GM12878 (cell line): Measurements from ENCODE around the gene PTPRJ. TPM values are rescaled to one million over a fixed set of nuclear protein-coding genes. Genes with fewer than 3 reads are reported as not detected.

Experiments used
- ATAC-seq: fragments of 200-7000 bp; cut with Tn5 transposase; 3 replicates; pipeline ENCODE4 v1.9.1; 2020; ENCODE audit warnings: mild to moderate bottlenecking, moderate library complexity
- BruUV-seq: library from RNA; stranded (reverse); fragments of 400-500 nt; replicated peaks from 2 replicates; lab custom pipeline; 2021; lab: Mats Ljungman, UMichigan
- CTCF ChIA-PET: fragments of 300-600 bp; sonication (Branson Sonifier 250); formaldehyde crosslinking; extraction: SDS; loops from one replicate; lab custom pipeline; 2021; ENCODE audit warnings: inconsistent platforms; lab: Yijun Ruan, JAX
- POLR2A ChIA-PET: fragments of 350-600 bp; formaldehyde crosslinking; extraction: SDS; loops from one replicate; lab custom pipeline; 2021; ENCODE audit warnings: inconsistent platforms; lab: Charles Lee
- RAD21 ChIA-PET: fragments of 300-600 bp; sonication (Branson Sonifier 250); formaldehyde crosslinking; loops from one replicate; lab custom pipeline; 2023; ENCODE audit warnings: antibody characterized with exemption; ENCODE audit not compliant: unreplicated experiment; lab: Charles Lee
- SMC1A ChIA-PET: fragments of 300-600 bp; sonication (Branson Sonifier 250); formaldehyde crosslinking; loops from one replicate; lab custom pipeline; 2023; ENCODE audit not compliant: unreplicated experiment, uncharacterized antibody; lab: Charles Lee
- DNase-seq: peaks from one replicate; pipeline ENCODE4 v3.0.0-alpha.2; 2011; ENCODE audit warnings: low read depth, low spot score
- FAIRE-seq: peaks from 3 replicates; lab custom pipeline; 2011; peaks lifted over from hg19 to GRCh38; lab: Jason Lieb, UNC
- H2AFZ ChIP-seq: 2 replicates; pipeline ENCODE4 v1.6.0; 2011; ENCODE audit warnings: low read depth, low read length, control low read depth; ENCODE audit not compliant: control insufficient read depth
- H3K27ac ChIP-seq: 2 replicates; pipeline ENCODE4 v1.5.1; 2011; ENCODE audit warnings: control low read depth; ENCODE audit not compliant: control insufficient read depth, insufficient read depth
- H3K27me3 ChIP-seq, 2 experiments: replicated peaks in 1 of 2; 2 replicates each; pipeline versions ENCODE4 v1.6.0 to v1.6.1; 2011; ENCODE audit warnings: low read length in 1 of 2; ENCODE audit not compliant: control insufficient read depth in 2 of 2, insufficient read depth in 2 of 2
- H3K36me3 ChIP-seq, 2 experiments: 2 replicates each; pipeline ENCODE4 v1.5.1; 2011; ENCODE audit warnings: low read length in 1 of 2; ENCODE audit not compliant: control insufficient read depth in 2 of 2, insufficient read depth in 2 of 2
- H3K4me1 ChIP-seq: 2 replicates; pipeline ENCODE4 v1.6.1; 2011; ENCODE audit warnings: mild to moderate bottlenecking, low read length, moderate library complexity, mixed read lengths; ENCODE audit not compliant: control insufficient read depth, insufficient read depth
- H3K4me2 ChIP-seq: 2 replicates; pipeline ENCODE4 v1.6.0; 2011; ENCODE audit warnings: control low read depth; ENCODE audit not compliant: control insufficient read depth, insufficient read depth
- H3K4me3 ChIP-seq: fragments of 200-600 bp; sonication (generic); 2 replicates; pipeline ENCODE4 v1.5.1; 2016
- H3K79me2 ChIP-seq: 2 replicates; pipeline ENCODE4 v1.6.0; 2011; ENCODE audit warnings: low read length; ENCODE audit not compliant: control insufficient read depth, insufficient read depth
- H3K9ac ChIP-seq: 2 replicates; pipeline ENCODE4 v1.8.0; 2011; ENCODE audit warnings: low read length, control low read depth, mixed read lengths; ENCODE audit not compliant: control insufficient read depth, insufficient read depth
- H3K9me3 ChIP-seq: replicated peaks from 3 replicates; pipeline ENCODE4 v1.5.1; 2011; ENCODE audit warnings: mild to moderate bottlenecking, low read length; ENCODE audit not compliant: control insufficient read depth, insufficient read depth
- H4K20me1 ChIP-seq: 2 replicates; pipeline ENCODE4 v1.6.0; 2011; ENCODE audit not compliant: control insufficient read depth, insufficient read depth
- CREB1 ChIP-seq: IDR thresholded peaks from 2 replicates; pipeline ENCODE4 v1.6.1; 2012; ENCODE audit warnings: low read depth, mild to moderate bottlenecking, inconsistent platforms
- CREM ChIP-seq: IDR thresholded peaks from 2 replicates; pipeline ENCODE4 v1.6.1; 2014; ENCODE audit warnings: antibody characterized with exemption, low read depth
- E4F1 ChIP-seq: fragments of 450-650 bp; IDR thresholded peaks from 2 replicates; pipeline ENCODE4 v1.6.1; 2018; ENCODE audit warnings: borderline replicate concordance, mild to moderate bottlenecking; ENCODE audit not compliant: partially characterized antibody
- FOXK2 ChIP-seq: fragments of 450-650 bp; IDR thresholded peaks from 2 replicates; pipeline ENCODE4 v1.6.1; 2017; ENCODE audit warnings: mild to moderate bottlenecking, moderate library complexity
- HDGF ChIP-seq: fragments of 450-650 bp; IDR thresholded peaks from 2 replicates; pipeline ENCODE4 v1.6.1; 2016; ENCODE audit warnings: antibody characterized with exemption
- MXI1 ChIP-seq: fragments of 150-350 bp; IDR thresholded peaks from 2 replicates; pipeline ENCODE4 v1.6.1; 2011; ENCODE audit warnings: low read depth, mild to moderate bottlenecking, inconsistent platforms, low read length, improper control_type of control experiment
- SPI1 ChIP-seq: IDR thresholded peaks from 2 replicates; pipeline ENCODE4 v1.6.1; 2011; ENCODE audit warnings: low read depth, mild to moderate bottlenecking, low read length, moderate library complexity, borderline replicate concordance; ENCODE audit not compliant: insufficient read depth
- WGBS: methylation state at CpG from one replicate; pipeline ENCODE4 v1.1.6; 2016; ENCODE audit warnings: low lambda C conversion rate; ENCODE audit not compliant: insufficient replicate concordance, insufficient coverage; ENCODE audit errors: missing lambda C conversion rate; 5-methylcytosine and 5-hydroxymethylcytosine counted together
- in situ Hi-C: fragments of 300-500 bp; cut with MboI; formaldehyde crosslinking; loops from 9 replicates; pipeline ENCODE4 v1.14.3; 2018; ENCODE audit warnings: mixed read lengths
- intact Hi-C: fragments of 100-400 bp; cut with micrococcal nuclease; formaldehyde crosslinking; loops from one replicate; pipeline ENCODE4 v1.14.2; 2022; ENCODE audit not compliant: unreplicated experiment
- polyA plus RNA-seq, 11 experiments: library from polyadenylated mRNA; depleted of rRNA in 4 of 11; unstranded in 6 of 11; stranded (reverse) in 5 of 11; fragments of >200 nt; fragmentation: Nextera tagmentation in 4 of 11; fragmentation: Illumina TruSeq in 1 of 11; extraction: Ambion mirVana in 4 of 11; extraction: Trizol in 1 of 11; gene quantifications; 1 replicate in 1 of 11; 2 replicates in 10 of 11; pipeline versions ENCODE4 v1.2.1 to v1.2.3, GENCODE V29; 2011 to 2016; ENCODE audit warnings: inconsistent platforms in 2 of 11, missing spikeins in 2 of 11, low read depth in 1 of 11
- total RNA-seq, 4 experiments: library from RNA; depleted of rRNA in 3 of 4; stranded (reverse); fragments of >200 nt in 3 of 4; fragmentation: Illumina TruSeq in 1 of 4; extraction: Trizol in 1 of 4; gene quantifications; 2 replicates each; pipeline versions ENCODE4 v1.2.1 to v1.2.3, GENCODE V29; 2013 to 2021

PTPRJ gene
- total and polyA plus RNA-seq, 10 of the 15 experiments (the other 5 are each of a cell fraction or from before 2014, with no cell fraction given), result 0.22 to 22.4 (median 7.4) TPM

- 0 out of 4 replicates have a peak, but pooled peaks cover 0 to 6% of the 10 kb centered on the region in 2 experiments for H3K36me3 ChIP-seq
- no peaks in the 10 kb centered on the region for H3K9me3 ChIP-seq
- intact Hi-C loops, result loop anchor here (5.0 kb wide), 2 partner anchors 101 to 126 kb away; partner anchors contain the start of gene PTPRJ
- peak overlapping the region; percentile 57 for H3K27ac ChIP-seq
- no peak overlapping the region for H3K4me3 ChIP-seq
- H3K9ac ChIP-seq, result no peak overlapping the region
- peak overlapping the region; percentile 50 for H3K4me2 ChIP-seq
- no peak overlapping the region for H2AFZ ChIP-seq
- peaks cover 52% of the 10 kb centered on the region for H3K4me1 ChIP-seq
- no peaks in the 10 kb centered on the region; the same call in 1 of the 2 replicates for H4K20me1 ChIP-seq
- H3K79me2 ChIP-seq, result peaks cover 5% of the 10 kb centered on the region
- BruUV-seq, result no TSS peak
- POLR2A ChIA-PET, result interaction anchor here (0.9 to 1.8 kb wide), 3 partner anchors 103 to 176 kb away, joined by 3 to 8 read pairs (median 3); no protein-coding TSS in a partner anchor
- ATAC-seq, result no peak
- in situ Hi-C loops, result loop anchor here (5.0 to 10.0 kb wide), 3 partner anchors 116 to 261 kb away; partner anchors contain the start of gene NUP160
- FAIRE-seq, result no peak
- TF ChIP-seq CREB1 (no peak), E4F1 (no peak), HDGF (0 out of 2 replicates have a peak, but pooled peaks have one; percentile 29), CREM (no peak), MXI1 (no peak), FOXK2 (no peak), SPI1 (0 out of 2 replicates have a peak, but pooled peaks have one; percentile 2)
- H3K27me3 ChIP-seq, result no peaks in the 10 kb centered on the region
- 75% methylated on average over 11 of the region's 11 CpGs for WGBS
- CTCF ChIA-PET, result interaction anchor here (0.5 to 10.9 kb wide), 38 partner anchors 20 to 496 kb away, joined by 3 to 244 read pairs (median 4); no protein-coding TSS in a partner anchor
- RAD21 ChIA-PET, result interaction anchor here (0.7 to 8.2 kb wide), 27 partner anchors 21 to 259 kb away, joined by 3 to 171 read pairs (median 5); no protein-coding TSS in a partner anchor
- no peak for DNase-seq
- SMC1A ChIA-PET, result interaction anchor here (0.6 to 11.3 kb wide), 35 partner anchors 11 to 737 kb away, joined by 3 to 234 read pairs (median 5); partner anchors contain the start of gene PTPRJ
These were observed 128.1 kb downstream of the PTPRJ start for GRCh38 chr11:48108231-48109045.
